NCI-H2196 (cell line): Measurements from ENCODE around the gene N4BP2.

Experiments
- DNase-seq: peaks from one replicate; lab custom pipeline; 2025; ENCODE audit not compliant: unreplicated experiment; lab: John Stamatoyannopoulos, UW

Gene N4BP2

DNA sequence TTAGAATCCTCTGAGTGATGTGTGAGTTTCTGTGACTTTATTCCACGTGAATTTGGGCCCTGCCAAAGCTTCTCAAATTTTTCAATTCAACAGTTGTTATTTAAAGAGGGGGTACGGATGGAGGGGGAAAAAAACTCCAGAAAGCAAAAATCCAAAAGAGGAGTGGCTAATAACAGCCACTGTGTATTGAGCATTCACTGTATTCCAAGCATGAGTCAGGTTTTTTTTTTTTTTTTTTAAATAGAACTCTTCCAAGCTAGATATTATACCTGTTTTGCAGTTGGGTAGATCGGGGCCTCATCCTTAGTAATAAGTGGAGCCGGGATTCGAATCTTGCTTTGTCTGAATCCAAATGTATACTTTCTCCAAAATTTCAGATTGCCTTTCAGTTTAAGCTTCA lies 133.8 kb downstream of the N4BP2 start:
- DNase-seq = no peak

DNA sequence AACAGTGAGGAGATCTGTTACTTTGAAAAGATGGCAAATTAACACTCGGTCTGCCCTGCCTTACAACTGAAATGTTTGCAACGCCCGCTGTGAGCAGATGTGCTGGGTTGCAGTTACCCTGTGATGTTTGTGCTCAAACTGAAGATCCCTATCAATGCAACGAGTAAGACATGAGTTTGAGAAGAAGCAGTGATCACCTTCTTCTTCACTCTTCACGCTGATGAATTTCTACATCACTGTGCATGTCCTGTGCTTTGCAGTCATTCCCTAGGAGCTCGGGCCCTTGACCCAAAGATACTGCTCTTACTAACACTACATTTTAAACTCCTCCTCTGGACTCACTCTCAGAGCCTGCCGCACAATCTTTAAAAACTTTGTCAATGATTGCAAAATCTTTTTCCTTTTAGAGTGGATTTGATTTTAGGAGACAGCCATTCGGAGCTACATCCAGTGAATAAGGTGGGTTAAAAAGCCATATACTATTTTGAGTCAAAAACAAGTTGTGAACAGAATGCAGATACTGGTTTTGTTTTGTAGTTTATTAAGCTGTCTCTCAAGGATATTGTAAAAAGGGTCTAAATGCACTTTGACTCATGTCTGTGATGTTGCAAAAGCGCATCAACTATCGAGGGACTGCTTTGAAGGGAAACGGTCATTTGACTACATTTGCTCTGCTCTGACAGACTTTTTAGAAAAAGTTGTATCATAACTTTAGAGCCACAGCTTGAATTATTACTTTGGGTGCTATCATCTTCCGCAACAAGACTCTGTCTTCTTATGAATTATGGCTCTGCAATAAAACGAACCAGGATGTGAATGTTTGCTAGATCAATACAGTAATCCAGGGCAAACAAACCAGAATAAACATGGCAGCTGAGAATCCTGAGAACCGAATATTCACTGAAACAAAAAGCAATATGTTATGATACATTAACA lies 134.5 kb downstream of the N4BP2 start:
- peak; percentile 41 for DNase-seq

DNA sequence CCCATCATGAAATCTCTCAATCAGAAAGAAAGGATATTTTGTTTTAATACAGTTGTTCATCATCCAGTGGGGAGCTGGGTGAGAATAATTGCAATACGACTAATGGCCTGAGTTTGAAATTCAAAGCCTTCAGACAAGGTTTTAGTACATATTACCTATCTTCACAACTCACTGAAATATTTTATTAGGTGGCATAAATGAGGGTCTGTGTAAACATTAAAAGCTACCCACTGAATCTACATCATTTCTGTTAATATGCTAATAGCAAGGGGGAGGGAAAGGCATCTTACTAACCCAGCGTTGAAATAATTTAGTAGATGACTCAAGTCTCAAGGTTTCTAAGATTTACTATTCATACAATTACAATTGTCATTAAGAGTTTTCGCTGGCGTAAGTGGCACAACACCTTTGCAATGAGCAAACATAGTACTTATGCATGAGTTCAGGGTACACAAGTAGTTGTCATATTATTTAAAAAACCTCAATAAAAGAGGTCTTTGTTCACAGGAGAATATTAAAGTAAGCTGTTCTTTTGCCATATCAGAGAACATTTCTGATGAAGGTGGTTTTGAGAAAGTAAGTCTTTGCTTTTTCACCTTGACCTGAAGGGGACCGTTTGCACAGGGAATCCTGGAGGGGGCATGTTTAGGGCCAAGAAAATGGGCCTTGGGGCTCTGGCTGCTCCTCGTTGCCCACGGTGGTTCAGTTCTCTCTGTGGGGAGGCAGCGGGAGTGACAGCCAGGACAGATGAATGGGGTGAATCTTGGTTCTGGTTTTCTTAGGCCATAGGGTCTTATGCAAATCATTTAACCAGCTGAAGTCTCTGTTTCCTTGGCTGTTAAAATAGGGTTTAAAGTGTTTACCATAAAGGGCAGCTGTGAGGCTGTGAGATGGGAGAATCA lies 135.7 kb downstream of the N4BP2 start:
- DNase-seq = no peak

DNA sequence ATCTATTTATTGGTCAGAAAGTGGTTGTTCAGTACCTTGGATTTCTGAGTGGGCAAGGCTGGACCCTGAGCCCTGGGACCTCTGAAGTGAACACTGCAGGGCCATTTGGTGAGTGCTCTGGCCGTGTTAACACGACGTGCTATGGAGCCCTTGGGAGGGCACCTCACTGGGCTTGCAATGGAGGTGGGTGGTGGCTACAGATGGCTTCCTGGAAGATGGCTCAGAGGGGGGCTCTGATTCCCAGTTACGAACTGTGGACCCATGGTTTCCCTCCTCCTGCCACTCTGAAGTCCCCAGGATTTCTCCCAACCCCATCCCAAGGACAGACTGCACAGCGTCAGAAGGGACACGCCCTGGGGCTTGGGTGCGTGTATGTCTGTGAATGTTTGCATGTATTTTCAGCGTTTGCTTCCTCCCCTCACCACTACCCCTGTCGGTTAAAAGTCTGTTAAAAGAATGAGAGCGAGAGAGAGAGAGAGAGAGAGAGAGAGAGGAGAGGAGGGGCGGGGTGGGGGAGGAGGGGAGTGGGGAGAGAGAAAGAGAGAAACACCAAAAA lies 136.4 kb downstream of the N4BP2 start:
- DNase-seq = no peak

DNA sequence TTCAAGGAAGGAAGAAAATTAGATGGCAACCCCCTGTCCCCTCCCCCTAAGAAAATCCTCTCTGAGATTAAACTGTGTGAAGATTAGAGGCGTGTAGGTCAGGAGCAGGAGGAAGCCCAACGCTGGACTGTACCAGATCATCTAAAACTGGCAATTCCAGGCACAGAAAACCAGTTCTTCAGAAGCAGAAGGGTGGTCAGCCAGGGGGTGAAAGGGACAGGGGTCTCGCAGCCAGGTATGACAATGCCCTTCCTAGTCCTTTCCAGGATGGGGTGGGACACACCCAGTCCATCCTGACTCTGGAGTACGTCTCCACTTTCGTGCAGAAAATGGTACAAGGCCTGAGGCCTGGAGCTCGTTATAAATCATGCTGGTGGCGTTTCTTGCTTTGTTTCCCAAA lies 136.9 kb downstream of the N4BP2 start:
- no peak for DNase-seq

DNA sequence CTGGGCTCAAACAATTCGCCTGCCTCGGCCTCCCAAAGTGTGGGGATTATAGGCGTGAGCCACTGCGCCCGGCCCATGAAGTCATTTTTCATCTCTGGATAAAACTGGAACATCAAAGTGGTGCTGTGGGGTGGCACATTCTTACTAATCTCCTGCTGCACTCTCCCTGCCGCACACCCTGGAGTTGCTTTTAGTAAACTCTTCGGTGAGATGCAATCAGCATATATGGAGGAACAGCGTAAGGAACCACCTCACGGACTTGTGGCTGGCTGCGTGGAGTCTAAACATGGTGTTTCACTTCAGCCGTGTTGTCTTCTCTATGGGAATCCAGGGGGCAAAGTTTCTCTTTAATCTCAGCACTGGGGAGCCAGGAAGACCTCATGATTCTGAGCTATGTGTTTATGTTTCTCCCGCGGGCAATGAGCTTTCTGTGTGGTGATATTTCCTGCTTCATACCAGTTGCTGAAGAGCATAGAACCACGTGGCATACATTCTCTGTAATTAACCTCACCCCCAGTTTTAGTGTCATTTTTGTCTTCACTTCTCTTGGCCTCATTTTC lies 138.0 kb downstream of the N4BP2 start:
- DNase-seq = no peak

DNA sequence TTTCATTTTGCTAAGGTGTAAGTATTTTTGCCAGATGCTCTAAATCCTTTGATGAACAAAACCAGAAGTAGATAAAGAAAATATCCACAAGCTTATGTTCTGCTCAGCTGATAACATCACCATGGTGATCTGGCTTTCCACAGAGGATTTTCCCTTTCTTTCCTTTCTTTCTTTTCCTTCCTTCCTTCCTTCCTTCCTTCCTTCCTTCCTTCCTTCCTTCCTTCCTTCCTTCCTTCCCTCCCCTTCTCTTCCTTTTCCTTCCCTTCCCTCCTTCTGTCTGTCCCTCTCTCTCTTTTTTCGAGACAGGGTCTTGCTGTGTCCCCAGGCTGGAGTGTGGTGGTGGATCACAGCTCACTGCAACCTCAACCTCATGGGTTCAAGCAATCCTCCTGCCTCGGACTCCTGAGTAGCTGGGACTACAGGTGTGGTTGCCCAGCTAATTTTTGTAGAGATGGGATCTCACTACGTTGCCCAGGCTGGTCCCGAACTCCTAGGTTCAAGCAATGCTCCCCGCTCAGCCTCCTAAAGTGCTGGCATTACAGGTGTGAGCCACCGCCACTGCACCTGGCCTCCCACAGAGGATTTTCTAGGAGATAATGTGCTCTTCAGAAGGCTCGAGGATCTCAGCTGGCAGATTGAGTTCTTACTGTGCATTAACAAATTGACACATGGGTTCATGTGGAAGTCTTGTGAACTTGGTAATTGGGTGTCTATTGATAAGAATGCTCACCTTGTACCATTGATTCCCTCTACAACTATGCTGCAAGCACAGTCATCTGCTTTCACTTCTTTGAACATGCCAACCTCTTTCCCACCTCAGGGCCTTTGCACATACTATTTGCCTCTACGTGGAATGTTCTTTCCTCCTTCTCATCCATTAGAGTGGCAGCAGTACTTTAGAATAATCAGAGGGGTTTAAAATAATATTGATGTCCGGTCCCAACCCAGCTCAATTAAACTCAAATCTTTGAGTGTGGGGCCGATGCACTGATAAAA lies 138.8 kb downstream of the N4BP2 start:
- DNase-seq = no peak

DNA sequence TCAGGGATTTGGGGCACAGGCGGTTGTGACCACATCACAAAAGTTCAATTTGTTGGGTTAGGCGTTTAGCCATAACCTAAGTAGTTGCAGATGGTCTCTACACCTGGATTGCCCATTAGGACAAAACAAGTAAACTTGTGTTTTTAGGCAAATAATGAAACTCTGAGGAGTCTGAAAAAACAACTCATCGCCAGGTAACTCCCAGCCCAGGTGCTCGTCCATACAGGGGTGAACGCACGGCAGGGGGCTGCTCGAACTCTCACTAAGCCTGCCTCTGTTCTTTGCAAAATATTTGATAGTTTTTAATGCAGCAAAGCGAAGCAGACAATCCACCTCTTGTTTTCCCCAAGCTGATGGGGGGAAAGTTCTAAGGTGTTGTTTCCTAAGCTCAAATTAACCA lies 139.6 kb downstream of the N4BP2 start:
- no peak for DNase-seq

DNA sequence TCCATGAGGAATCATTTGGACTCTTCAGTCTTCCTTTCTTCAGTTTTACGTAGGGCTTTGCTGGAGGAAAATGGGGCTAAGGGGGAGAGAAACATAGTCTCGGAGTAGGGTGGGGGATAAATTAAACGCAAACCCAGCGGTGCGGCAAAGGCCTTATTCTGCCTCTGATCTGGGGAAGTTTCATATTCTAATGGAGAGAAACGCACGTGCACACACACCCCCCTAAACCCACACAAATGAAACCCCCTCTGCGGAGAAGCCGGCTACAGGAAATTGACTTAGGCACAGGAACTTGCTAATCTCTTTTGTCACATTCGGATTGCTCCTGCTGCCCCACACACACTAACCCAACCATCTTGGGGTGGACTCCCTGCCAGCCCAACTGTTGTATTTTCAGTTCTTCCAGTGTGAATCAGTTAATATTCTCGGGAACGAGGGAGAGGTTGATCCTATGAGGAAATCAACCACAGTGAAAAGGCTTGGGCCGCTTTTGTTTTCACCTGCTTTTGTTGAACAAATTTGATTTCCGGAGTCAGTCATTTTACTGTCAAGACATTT lies 140.2 kb downstream of the N4BP2 start, which contains the start of gene RHOH:
TSS of gene RHOH (plus strand) at position 308 of the 558 bp plus-strand sequence. CDS start 46,356 bp downstream, outside the sequence.
- no peak for DNase-seq

DNA sequence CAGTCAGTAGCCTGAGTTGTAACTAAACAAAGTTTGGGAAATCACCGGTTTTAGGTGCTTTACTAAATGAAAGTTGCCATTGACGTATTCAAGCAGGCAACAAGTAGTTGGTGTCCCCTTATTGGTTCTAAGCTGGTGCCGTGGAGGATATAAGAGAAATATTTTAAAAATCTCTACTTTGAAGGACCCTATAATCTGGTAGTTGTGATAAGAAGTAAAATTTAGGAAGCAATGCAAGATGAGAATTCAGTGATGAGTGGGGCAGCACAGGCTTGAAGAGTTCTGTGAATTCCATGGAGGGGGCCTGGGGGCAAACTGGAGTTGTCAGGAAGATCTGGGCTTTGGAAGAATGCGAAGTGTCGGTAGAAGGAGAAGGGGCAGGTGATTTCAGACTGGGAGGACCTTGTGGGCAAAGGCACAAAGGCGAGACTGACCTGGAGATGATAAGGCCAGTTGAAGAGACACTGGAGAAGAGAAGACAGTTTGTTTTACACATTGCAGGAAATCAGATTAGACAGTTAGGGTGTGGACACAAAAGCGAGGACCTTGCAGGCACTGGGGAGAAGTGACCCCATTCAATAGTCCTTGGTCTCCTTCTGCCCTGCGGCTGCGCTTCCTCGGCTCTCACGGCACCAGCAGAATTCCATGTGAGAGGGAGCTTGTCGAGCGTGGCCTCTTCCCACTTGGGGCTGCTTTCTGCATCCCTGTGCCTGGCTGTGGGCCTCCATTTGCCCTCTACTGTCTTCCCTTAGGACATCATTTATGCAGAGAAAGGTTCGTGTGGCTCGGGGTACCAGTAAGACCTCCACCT lies 141.4 kb downstream of the N4BP2 start:
- no peak for DNase-seq

DNA sequence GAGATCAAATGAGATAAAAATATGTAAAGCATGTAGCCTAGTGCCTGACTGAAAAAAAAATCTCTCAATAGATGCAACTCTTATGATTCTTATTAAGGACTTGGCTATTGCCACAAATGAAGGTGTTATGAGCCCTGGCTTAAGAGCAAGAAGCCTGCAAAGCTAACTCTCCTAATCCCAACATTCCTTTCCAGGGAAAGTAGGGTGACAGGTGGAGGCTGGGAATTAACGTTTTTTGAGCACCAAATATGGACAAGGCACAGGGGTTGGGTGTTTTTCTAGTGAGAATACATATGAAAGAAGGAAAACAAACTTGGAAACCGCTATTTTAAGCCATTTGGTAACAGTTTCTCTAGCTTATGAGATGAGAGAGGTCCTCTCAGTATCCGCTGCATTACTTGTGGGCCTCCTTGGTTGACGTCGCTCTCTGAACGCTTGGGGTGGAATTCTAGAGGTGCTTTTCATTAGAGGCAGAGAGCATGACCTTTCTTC lies 142.6 kb downstream of the N4BP2 start:
- no peak for DNase-seq

DNA sequence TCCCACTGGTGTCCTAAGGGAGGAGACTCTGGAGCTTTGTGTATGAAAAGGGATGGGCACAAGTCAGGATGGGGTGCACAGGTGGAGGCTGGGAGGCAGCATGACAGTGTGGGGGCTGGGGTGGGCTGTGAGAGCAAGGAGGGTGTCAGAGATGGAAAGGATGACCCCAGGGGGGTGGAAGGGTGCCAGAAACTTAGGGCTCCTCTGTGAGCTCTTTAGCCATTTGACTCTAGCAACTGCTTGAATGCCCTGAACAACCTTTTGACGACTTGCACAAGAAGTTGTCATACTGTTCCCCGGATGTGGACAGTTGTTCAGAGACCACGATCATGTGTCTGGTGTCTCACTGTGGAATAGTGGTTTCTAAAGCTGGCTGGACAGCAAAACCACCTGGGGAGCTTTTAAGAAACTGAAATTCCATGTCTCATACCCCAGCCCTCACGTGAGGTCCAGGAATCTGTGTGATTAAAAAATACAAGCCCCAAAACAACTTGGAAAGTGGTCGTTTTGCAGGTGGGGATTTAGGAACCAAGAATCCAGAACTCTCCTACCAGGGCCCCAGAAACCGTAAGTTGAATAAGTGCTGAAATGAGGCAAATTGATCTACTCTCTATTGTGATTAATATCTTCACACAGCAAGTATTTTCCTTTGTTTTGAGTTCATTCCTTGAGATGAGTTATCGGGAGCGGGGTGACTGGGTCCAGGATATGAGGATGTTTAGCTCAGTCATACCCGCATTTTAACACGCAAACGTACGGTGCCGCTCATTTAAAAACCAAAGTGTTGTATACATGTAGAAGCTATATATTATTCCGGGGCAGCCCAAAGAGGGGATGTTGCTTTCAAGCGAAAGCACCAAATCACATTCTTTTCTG lies 143.6 kb downstream of the N4BP2 start:
- no peak for DNase-seq

DNA sequence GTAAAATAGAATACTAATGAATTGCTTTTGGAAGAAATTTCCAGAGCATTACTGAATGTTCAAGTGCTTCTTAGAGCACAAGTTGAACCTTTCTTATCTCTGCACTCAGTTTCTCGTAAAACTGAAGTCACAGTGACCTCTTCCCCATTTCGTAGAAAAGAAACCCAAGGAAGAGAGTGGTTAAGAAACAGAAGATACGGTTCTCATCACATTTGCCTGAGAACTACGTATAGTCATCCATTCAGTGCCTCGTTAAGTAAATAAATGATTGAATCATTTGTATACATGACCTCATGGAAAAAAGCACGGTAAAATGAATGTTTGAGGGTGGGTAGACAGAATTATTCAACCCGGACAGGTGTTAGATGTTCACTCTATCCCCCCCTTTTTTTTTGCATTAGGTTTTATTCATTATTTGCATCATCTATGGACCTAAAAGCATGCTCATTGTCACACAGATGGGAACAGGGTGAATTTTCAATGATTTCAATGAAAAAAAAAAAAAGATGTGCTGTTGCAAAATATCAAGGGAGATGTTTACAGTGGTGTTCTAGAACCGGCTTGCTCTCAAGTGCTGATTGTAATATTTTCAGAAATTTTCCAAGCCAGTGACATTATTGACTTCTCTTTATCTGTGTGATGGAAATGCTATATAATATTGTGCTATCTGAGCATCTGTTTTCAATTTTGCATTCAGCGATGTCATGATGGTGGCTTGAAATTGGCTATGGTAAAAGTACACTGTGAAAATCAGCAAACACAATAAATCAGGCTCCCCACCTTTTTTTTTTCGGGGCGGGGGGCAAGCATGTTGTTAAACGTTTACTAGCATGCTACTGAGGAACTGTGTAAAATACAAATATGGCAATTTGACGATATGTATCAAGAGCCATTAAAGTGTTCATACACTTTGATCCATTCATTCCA lies 144.5 kb downstream of the N4BP2 start:
- DNase-seq = no peak

DNA sequence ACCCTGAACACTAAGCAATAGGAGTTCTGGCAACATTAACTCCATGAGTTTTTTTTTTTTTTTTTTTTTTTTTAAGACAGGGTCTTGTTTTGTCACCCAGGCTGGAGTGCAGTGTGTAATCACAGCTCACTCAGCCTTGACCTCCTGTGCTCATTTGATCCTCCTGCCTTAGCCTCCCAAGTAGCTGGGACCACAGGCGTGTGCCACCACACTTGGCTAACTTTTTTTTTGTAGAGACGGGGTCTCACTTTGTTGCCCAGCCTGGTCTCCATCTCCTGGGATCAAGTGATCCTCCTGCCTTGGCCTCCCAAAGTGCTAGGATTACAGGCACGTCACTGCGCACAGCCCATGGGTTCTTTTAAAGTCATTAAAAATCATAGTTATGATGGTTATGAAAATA lies 145.2 kb downstream of the N4BP2 start:
- DNase-seq = no peak

DNA sequence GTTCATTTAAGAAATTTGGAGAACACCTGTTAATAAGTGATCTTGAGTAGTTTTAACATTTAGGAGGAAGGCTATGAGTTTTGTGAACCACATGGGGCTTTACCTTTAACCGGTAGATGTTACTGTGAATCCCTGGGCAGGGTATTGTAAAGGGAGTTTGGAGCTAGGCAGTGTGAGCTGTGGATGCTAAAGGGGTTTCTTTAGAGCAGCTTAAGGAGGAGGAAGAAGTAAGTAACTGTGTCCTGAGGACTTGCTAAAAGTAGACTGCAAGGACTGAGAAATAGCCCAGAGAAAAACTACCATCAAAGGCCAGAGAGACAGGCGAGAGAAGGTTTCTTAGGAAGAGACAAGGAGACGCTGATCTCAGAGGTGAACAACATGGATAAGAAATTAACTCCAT lies 145.8 kb downstream of the N4BP2 start:
- no peak for DNase-seq

DNA sequence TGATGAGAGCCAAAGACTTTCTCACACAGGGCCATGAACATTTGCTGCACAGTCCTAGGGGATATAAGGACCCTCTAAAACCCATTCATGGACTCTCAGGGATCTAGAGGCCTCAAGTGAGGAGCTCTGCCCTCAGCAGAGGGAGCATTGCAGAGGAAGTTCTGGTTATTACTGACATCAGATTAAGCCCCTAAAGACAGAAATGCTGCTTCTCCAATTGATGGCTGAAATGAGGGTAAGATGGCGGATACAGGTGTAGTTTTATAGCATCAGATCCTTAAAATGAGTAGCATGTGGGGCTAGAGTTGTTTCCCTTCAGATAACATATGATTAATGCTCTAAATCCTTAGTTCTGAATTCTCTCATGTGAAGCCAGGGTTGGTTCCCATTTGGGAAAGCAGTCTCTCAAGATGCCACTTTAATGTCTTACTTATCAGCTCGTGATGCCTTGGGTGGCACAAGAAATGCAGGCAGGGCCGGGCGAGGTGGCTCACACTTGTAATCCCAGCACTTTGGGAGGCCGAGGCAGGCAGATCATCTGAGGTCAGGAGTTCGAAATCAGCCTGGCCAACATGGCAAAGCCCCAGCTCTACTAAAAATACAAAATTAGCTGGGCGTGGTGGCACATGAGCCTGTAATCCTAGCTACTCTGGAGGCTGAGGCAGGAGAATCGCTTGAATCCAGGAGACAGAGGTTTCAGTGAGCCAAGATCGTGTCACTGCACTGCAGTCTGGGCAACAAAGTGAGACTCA lies 148.0 kb downstream of the N4BP2 start:
- no peak for DNase-seq
